ENCODE results near the gene RNASE1.

The RNASE1 gene

GRCh38 chr14:20802341-20803084 is at the start of gene RNASE1:
Gene RNASE1, minus strand, starts transcription at chr14:20802844. Its CDS starts 776 bp downstream, at chr14:20802068.
- Histone ChIP-seq H3K27me3 (replicated peaks; ENCODE audit: control insufficient read depth, insufficient read depth, low read length) (no peaks in the 10 kb centered on the region), H3K4me3 (replicated peaks; ENCODE audit: low read depth, low read length) (no peak within 1 kb of the TSS), H3K36me3 (ENCODE audit: control insufficient read depth, insufficient read depth, low read length) (no peaks in the 10 kb centered on the region)
- no peak for TF ChIP-seq CTCF (IDR thresholded peaks at IDR 0.05; ENCODE audit: insufficient read depth, low read length, poor library complexity, severe bottlenecking)
- DNase-seq (ENCODE audit: extremely low read depth, insufficient read length) = no peak

GRCh38 chr14:20848955-20849570 is 46.4 kb upstream of the RNASE1 start:
- Histone ChIP-seq H3K36me3 (ENCODE audit: control insufficient read depth, insufficient read depth, low read length) (no peaks in the 10 kb centered on the region), H3K27me3 (replicated peaks; ENCODE audit: control insufficient read depth, insufficient read depth, low read length) (0 out of 2 replicates have a peak, but pooled peaks cover 3% of the 10 kb centered on the region), H3K4me3 (replicated peaks; ENCODE audit: low read depth, low read length) (no peak overlapping the region)
- TF ChIP-seq CTCF (IDR thresholded peaks at IDR 0.05; ENCODE audit: insufficient read depth, low read length, poor library complexity, severe bottlenecking) = no peak
- DNase-seq (ENCODE audit: extremely low read depth, insufficient read length) = no peak

GRCh38 chr14:20848316-20848954 is 45.8 kb upstream of the RNASE1 start:
- Histone ChIP-seq H3K27me3 (replicated peaks; ENCODE audit: control insufficient read depth, insufficient read depth, low read length) (no peaks in the 10 kb centered on the region), H3K4me3 (replicated peaks; ENCODE audit: low read depth, low read length) (no peak overlapping the region), H3K36me3 (ENCODE audit: control insufficient read depth, insufficient read depth, low read length) (no peaks in the 10 kb centered on the region)
- no peak for TF ChIP-seq CTCF (IDR thresholded peaks at IDR 0.05; ENCODE audit: insufficient read depth, low read length, poor library complexity, severe bottlenecking)
- DNase-seq (ENCODE audit: extremely low read depth, insufficient read length) = no peak

GRCh38 chr14:20846560-20846959 is 43.9 kb upstream of the RNASE1 start:
- Histone ChIP-seq H3K36me3 (ENCODE audit: control insufficient read depth, insufficient read depth, low read length) (no peaks in the 10 kb centered on the region), H3K4me3 (replicated peaks; ENCODE audit: low read depth, low read length) (no peak overlapping the region), H3K27me3 (replicated peaks; ENCODE audit: control insufficient read depth, insufficient read depth, low read length) (no peaks in the 10 kb centered on the region)
- no peak for TF ChIP-seq CTCF (IDR thresholded peaks at IDR 0.05; ENCODE audit: insufficient read depth, low read length, poor library complexity, severe bottlenecking)
- no peak for DNase-seq (ENCODE audit: extremely low read depth, insufficient read length)

- Histone ChIP-seq H3K36me3 (ENCODE audit: control insufficient read depth, insufficient read depth, low read length) (no peaks in the 10 kb centered on the region), H3K4me3 (replicated peaks; ENCODE audit: low read depth, low read length) (no peak overlapping the region), H3K27me3 (replicated peaks; ENCODE audit: control insufficient read depth, insufficient read depth, low read length) (no peaks in the 10 kb centered on the region)
- no peak for DNase-seq (ENCODE audit: extremely low read depth, insufficient read length)
- no peak for TF ChIP-seq CTCF (IDR thresholded peaks at IDR 0.05; ENCODE audit: insufficient read depth, low read length, poor library complexity, severe bottlenecking)
These were observed 38.5 kb upstream of the RNASE1 start for GRCh38 chr14:20841096-20841495.
